Measurements from ENCODE around the gene RAB17.

The RAB17 gene

DNA sequence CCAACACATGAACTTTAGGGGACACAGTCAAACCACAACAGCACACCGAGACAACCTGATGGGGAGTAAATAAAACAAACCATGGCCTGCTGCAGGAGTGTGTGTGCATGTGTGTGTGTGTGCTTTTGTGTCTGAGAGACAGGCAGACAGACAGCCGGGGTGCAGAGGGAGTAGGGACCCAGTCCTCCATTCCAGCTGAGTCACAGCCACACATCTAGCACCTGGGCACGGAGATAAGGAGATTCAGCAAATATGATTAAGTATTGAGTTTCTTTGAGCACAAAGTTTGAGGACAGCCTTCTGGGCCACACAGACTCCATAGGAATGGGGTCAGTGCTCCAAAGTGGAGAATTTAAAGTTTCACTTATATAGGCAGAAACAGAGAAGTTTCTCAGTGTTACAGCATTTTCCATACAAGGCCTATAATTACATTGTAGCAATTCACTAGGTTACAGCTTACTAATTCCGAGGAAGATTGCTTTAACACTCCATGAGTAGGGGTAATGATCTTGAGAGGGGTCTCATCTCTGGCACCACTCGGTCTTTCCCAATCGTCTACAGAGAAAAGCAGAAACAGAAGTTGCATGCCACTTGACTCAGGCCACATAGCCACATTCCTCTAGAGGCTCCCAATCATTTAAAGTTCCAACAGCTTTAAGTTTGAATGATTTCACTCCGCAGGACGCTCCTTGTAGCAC lies 55.0 kb downstream of the RAB17 start:
- TF ChIP-seq, protein P1, sequence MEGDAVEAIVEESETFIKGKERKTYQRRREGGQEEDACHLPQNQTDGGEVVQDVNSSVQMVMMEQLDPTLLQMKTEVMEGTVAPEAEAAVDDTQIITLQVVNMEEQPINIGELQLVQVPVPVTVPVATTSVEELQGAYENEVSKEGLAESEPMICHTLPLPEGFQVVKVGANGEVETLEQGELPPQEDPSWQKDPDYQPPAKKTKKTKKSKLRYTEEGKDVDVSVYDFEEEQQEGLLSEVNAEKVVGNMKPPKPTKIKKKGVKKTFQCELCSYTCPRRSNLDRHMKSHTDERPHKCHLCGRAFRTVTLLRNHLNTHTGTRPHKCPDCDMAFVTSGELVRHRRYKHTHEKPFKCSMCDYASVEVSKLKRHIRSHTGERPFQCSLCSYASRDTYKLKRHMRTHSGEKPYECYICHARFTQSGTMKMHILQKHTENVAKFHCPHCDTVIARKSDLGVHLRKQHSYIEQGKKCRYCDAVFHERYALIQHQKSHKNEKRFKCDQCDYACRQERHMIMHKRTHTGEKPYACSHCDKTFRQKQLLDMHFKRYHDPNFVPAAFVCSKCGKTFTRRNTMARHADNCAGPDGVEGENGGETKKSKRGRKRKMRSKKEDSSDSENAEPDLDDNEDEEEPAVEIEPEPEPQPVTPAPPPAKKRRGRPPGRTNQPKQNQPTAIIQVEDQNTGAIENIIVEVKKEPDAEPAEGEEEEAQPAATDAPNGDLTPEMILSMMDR (IDR thresholded peaks at IDR 0.05) = no peak
- Histone ChIP-seq H3K4me3 (no peak overlapping the region), H3K27ac (no peak overlapping the region)
- no peak for DNase-seq (ENCODE audit: low spot score)

DNA sequence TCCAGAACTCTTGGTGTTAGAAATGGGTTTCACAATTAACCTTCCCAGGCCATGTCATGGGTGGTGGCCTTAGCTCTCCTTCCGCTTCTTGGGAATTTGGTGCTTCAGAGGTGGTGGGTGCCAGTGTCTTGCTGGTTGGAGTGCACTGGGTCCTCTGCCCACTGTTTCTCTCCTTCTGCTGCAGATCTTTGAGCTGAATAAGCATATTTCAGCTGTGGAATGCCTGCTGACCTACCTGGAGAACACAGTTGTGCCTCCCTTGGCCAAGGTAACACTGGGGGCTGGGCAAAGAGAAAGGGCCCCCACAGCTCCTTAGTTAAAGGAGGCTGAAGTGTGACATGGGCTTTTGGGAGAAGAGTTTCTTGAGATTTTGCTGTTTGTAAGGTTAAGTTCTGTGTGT lies 56.2 kb downstream of the RAB17 start:
- TF ChIP-seq, protein P1 (IDR thresholded peaks at IDR 0.05) = no peak
- H3K27ac ChIP-seq = no peak overlapping the region
- no peak overlapping the region for H3K4me3 ChIP-seq
- no peak for DNase-seq (ENCODE audit: low spot score)

DNA sequence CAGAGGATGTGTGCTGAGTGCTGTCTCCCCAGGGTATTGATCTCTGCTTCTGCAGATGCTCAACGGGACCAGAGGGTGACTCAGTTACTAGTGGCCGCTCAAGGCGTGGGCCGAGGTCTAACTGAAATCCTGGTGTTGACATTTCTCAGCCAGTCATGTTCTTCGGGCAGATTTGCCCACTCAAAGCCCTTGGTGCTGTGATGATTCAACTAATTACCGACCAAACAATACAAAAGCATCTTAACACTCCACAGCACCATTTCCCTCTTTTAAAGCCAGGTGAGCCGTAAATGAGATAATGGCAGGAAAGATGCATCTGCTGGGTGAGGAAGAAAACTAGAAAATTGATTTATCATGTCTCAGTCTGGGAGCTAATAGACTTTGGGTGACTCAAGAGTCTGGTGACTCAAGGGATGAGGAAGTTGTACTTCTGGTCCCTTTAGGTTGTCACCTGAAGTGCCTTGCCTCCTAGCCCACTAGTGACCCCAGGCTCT lies 56.8 kb downstream of the RAB17 start:
- Histone ChIP-seq H3K4me3 (no peak overlapping the region), H3K27ac (no peak overlapping the region)
- no peak for DNase-seq (ENCODE audit: low spot score)
- TF ChIP-seq, protein P1 (IDR thresholded peaks at IDR 0.05) = no peak

DNA sequence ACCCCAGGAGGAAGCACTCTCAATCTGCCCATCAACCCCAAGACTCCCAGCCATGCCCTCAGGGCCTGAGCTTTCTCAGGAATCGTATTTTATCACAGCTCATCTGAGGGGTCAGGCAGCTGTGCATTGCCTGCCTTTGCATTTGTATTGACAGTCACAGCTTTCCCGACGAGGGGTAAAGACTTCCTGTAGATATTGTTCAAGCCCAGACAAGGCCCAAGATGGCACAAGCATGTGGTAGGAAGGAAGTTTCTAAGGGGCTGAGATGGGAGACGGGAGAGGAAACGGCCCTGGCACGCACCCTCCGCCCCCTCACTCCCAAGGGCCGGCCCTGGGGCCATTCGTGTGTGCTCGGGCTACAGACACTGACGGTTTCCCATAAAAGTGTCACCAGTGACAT lies 58.4 kb downstream of the RAB17 start:
- Histone ChIP-seq H3K27ac (no peak overlapping the region), H3K4me3 (no peak overlapping the region)
- TF ChIP-seq, protein P1 (IDR thresholded peaks at IDR 0.05) = no peak
- no peak for DNase-seq (ENCODE audit: low spot score)

DNA sequence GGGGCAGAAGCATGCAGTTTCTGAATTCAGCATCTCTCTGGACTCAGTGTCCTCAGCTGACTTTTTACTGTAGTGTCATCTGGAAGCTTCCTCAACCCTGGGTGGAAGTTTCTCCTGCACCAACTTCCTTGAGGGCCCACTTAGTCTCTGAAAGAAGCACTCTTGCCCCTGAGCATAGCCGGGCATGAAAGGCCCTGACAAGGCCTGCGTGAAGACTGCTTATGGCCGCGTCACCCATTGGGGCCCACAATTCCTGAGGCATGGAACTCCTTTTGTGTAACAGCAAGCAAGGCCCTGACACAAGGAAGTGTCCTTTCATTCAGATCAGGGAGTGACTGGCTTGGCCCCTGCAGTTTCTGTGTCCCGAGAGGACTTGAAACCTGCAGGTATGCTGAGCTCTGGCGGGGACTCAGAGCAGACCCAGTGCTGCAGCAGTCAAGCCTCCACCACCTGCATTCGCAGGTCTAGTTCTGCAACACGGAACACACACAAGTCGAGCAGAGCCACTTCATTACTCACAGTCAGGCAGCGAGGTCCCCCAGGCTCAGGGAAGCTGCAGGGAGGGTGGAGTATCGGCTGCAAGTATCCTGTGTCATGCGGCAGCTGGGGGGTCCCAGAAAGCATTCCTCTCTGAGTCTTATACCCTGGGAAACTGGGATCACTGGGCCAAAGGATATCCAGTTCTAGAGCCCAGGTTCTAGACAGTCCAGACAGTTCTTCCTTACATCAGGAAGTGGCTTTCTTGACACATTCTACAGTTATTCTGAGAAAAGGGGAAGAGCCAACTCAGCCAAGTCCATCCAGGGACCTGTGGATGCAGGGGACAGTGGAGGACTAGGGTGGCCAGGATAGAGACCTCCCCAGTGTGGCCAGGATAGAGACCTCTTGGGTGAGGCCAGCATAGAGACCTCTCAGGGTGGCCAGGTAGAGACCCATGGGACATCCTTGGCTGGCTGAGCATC lies 59.8 kb downstream of the RAB17 start:
- no peak overlapping the region for H3K27ac ChIP-seq
- TF ChIP-seq, protein P1 (IDR thresholded peaks at IDR 0.05) = no peak
- no peak for DNase-seq (ENCODE audit: low spot score)
- no peak overlapping the region for H3K4me3 ChIP-seq

DNA sequence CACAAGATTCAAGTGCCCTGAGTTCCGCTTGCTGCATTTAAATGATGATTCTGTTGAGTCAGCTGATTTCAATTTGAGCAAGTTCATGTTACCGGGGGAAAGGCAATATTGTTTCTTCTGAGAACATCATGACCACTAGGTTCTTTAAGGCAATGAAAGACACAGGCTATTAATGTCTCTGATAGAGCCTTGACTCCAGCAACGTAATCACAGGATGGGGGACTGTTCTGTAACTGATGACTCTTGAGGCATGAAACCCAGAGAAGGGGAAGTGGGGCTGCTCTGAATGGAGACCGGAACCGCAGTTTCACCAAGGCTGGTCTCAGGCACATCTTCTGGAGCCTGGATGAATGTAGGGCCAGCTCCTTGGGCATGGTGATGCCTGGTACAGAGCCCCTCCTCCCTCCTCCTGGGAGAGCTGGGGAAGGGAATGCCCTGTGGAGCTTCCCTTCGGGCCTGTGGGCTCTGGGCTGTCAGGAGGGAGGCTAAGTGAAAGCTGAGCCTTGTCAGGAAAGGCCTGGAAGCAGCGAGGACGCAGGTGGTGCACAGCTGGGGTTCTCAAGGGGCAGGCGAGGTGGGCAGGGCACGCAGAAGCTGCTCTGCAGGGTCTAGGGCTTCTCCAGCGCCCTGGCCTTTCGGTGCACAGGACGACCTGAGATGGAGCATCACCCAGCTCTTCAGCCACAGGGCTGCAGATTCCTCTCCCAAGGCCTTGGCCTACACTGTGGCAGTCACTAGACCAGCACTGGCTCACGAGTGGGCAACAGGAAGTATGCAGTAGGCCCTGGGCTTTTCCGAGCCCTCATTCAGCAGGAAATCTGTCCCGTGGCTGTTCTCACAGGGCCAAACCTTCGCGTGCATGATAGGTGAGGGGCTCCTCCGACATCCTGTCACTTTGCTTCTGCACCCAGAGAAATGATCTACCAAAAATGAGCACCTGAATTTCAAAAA lies 60.8 kb downstream of the RAB17 start:
- Histone ChIP-seq H3K27ac (no peak overlapping the region), H3K4me3 (no peak overlapping the region)
- no peak for DNase-seq (ENCODE audit: low spot score)
- TF ChIP-seq, protein P1 (IDR thresholded peaks at IDR 0.05) = no peak

All from coronary artery (tissue), 2 donors.